SU-DHL-6 (cell line): ENCODE data around the gene COL27A1.

Experiments
- H2AFZ ChIP-seq: fragments of 200-600 bp; sonication (generic); 2 replicates; pipeline ENCODE4 v1.6.1; 2014; ENCODE audit warnings: low read depth, mild to moderate bottlenecking, moderate library complexity, mixed read lengths, antibody characterized with exemption, low read length; ENCODE audit not compliant: severe bottlenecking
- H3F3A ChIP-seq: fragments of 200-600 bp; shearing (Covaris generic); 2 replicates; pipeline ENCODE4 v1.6.0; 2016; ENCODE audit warnings: antibody characterized with exemption, mild to moderate bottlenecking; ENCODE audit not compliant: insufficient read depth
- H3K27ac ChIP-seq: fragments of 200-600 bp; sonication (generic); 2 replicates; pipeline ENCODE4 v1.5.1; 2016; ENCODE audit warnings: low read depth, mild to moderate bottlenecking, low read length, moderate library complexity, mixed read lengths
- H3K27me3 ChIP-seq: fragments of 200-600 bp; sonication (generic), shearing (Covaris generic); 2 replicates; pipeline ENCODE4 v1.6.0; 2014; ENCODE audit warnings: mild to moderate bottlenecking, low read length
- H3K36me3 ChIP-seq: fragments of 200-600 bp; sonication (generic); 2 replicates; pipeline ENCODE4 v1.6.1; 2014; ENCODE audit warnings: mild to moderate bottlenecking, low read length, mixed read lengths
- H3K4me2 ChIP-seq: fragments of 300-600, 200-600 bp; shearing (Covaris generic), sonication (generic); 2 replicates; pipeline ENCODE4 v1.6.0; 2014; ENCODE audit warnings: low read length, low read depth, mild to moderate bottlenecking; ENCODE audit not compliant: poor library complexity, severe bottlenecking
- H3K4me3 ChIP-seq: fragments of 200-600 bp; sonication (generic); 2 replicates; pipeline ENCODE4 v1.5.1; 2014; ENCODE audit warnings: antibody characterized with exemption, low read length, mild to moderate bottlenecking, mixed read lengths; ENCODE audit not compliant: insufficient read depth, poor library complexity, severe bottlenecking
- H3K79me2 ChIP-seq: fragments of 200-600 bp; sonication (generic); 2 replicates; pipeline ENCODE4 v1.6.1; 2014; ENCODE audit warnings: mild to moderate bottlenecking, low read length, moderate library complexity; ENCODE audit not compliant: insufficient read depth
- H3K9ac ChIP-seq: fragments of 200-600 bp; sonication (generic); 2 replicates; pipeline ENCODE4 v1.7.0; 2014; ENCODE audit warnings: mild to moderate bottlenecking, low read length
- H3K9me2 ChIP-seq: fragments of 200-600 bp; sonication (generic); replicated peaks from 2 replicates; pipeline ENCODE4 v1.6.1; 2014; ENCODE audit warnings: low read length; ENCODE audit not compliant: insufficient read depth
- H3K9me3 ChIP-seq: fragments of 200-600 bp; sonication (generic); 2 replicates; pipeline ENCODE4 v1.6.1; 2014; ENCODE audit warnings: low read length, mixed read lengths; ENCODE audit not compliant: insufficient read depth
- H4K20me1 ChIP-seq: fragments of 200-600 bp; sonication (generic); 2 replicates; pipeline ENCODE4 v1.6.1; 2014; ENCODE audit warnings: low read depth, mild to moderate bottlenecking, antibody characterized with exemption, low read length, moderate library complexity, mixed read lengths
- EZH2phosphoT487 ChIP-seq: fragments of 200-600 bp; sonication (generic), shearing (Covaris generic); conservative IDR thresholded peaks from 2 replicates; pipeline ENCODE4 v1.6.1; 2018; ENCODE audit warnings: mild to moderate bottlenecking, antibody characterized with exemption, low read length, moderate library complexity, mixed read lengths
- TF ChIP-seq, protein P1 (sequence below): fragments of 200-600 bp; sonication (generic); IDR thresholded peaks from one replicate; pipeline ENCODE4 v1.5.1; 2017; ENCODE audit warnings: antibody characterized with exemption, mild to moderate bottlenecking, low read length, moderate library complexity; ENCODE audit not compliant: insufficient read depth, poor library complexity, severe bottlenecking

The COL27A1 gene

DNA sequence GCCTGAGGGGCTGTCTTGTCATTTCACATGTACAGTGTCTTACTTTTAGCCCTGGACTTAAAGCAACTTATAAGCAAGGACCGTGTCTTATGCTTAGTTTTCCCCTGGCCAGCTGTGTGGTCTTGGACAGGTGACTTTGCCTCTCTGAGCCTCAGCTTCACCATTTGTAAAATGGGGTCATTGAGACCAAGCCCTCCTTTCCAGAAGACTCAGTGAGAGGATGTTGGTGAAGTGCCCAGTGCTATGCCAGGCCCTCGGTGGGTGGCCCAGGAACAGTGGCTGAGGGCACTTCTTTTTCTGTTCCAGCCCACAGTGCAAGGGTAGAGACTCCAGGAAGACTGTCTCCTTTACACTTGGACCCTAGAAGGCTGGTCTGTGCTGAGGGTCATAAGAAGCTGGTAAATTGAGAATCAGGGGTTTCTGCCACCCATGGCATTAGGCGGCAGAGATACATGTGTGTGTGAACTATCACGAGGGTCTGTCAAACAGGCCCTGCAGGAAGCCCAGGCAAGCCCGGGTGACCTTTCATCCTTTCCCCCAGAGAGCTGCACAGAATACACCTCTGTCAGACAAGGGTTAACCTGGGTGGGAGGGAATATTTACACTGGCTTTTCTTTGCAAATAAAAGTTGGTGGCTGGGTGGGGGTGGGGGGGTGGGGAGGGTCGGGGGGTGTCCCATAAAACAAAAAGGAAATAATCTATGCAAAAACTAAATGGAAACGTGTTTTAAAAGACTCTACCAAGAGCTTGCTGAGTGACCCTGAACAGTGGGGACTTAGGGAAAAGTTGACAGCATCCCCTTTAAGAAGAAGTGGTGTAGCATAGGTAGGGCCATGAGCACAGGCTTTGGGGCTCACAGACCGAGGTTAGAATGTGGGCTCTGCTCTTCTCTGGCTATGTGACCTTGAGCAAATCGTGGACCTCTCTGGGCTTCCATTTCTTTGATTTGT is 35.8 kb upstream of the COL27A1 start:
- H3K4me3 ChIP-seq: no peak overlapping the region
- H3K9ac ChIP-seq: no peak overlapping the region
- no peaks in the 10 kb centered on the region for H3F3A ChIP-seq
- TF ChIP-seq, protein P1, sequence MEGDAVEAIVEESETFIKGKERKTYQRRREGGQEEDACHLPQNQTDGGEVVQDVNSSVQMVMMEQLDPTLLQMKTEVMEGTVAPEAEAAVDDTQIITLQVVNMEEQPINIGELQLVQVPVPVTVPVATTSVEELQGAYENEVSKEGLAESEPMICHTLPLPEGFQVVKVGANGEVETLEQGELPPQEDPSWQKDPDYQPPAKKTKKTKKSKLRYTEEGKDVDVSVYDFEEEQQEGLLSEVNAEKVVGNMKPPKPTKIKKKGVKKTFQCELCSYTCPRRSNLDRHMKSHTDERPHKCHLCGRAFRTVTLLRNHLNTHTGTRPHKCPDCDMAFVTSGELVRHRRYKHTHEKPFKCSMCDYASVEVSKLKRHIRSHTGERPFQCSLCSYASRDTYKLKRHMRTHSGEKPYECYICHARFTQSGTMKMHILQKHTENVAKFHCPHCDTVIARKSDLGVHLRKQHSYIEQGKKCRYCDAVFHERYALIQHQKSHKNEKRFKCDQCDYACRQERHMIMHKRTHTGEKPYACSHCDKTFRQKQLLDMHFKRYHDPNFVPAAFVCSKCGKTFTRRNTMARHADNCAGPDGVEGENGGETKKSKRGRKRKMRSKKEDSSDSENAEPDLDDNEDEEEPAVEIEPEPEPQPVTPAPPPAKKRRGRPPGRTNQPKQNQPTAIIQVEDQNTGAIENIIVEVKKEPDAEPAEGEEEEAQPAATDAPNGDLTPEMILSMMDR: no peak
- no peak for TF ChIP-seq EZH2phosphoT487
- H3K36me3 ChIP-seq: no peaks in the 10 kb centered on the region
- H3K27me3 ChIP-seq: no peaks in the 10 kb centered on the region
- no peak overlapping the region for H3K27ac ChIP-seq
- H2AFZ ChIP-seq: no peak overlapping the region
- H3K4me2 ChIP-seq: no peak overlapping the region
- H3K79me2 ChIP-seq: no peaks in the 10 kb centered on the region
- no peaks in the 10 kb centered on the region for H4K20me1 ChIP-seq
- H3K9me2 ChIP-seq: no peaks in the 10 kb centered on the region
- no peaks in the 10 kb centered on the region for H3K9me3 ChIP-seq

DNA sequence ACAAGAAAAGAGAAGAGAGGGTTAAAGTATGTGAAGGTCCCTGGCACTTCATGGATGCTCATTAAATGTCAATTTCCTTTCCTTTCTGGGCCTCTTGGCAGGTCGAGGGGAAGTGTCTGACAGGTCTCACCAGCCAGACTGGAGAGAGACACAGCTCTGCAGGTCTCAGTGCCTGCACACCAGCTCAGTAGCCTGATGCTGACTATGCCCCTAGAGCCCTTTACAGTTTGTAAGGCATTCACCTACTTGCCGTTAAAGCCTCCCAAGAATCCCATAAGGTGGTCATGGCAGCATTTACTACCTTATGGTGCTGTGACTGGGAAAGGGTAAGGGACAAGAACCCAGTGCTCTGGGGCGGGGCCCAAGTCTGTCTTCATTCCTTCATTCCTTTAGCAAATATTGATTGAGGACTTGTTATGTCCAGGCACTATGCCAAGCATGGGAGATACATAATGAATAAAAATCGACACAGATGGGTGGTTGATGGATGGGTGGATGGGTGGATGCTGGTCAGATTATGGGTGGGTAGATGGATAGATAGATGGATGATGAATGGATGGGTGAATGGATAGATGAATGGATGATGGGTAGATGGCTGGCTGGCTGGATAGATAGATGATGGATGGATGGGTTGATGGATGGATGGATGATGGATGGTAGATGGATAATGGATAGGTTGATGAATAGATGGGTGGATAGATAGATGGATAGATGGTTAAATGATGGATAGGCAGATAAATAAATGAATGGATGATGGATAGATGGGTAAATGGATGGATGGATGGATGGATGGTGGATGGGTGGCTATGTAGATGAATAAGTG is 34.9 kb upstream of the COL27A1 start:
- Histone ChIP-seq H3K9ac (no peak overlapping the region), H3K9me3 (no peaks in the 10 kb centered on the region), H3K36me3 (no peaks in the 10 kb centered on the region), H4K20me1 (no peaks in the 10 kb centered on the region), H3K27me3 (no peaks in the 10 kb centered on the region), H3K27ac (no peak overlapping the region), H3K79me2 (no peaks in the 10 kb centered on the region), H2AFZ (no peak overlapping the region), H3K4me2 (no peak overlapping the region), H3K4me3 (no peak overlapping the region), H3F3A (no peaks in the 10 kb centered on the region), H3K9me2 (no peaks in the 10 kb centered on the region)
- TF ChIP-seq, protein P1: no peak
- TF ChIP-seq EZH2phosphoT487: no peak

DNA sequence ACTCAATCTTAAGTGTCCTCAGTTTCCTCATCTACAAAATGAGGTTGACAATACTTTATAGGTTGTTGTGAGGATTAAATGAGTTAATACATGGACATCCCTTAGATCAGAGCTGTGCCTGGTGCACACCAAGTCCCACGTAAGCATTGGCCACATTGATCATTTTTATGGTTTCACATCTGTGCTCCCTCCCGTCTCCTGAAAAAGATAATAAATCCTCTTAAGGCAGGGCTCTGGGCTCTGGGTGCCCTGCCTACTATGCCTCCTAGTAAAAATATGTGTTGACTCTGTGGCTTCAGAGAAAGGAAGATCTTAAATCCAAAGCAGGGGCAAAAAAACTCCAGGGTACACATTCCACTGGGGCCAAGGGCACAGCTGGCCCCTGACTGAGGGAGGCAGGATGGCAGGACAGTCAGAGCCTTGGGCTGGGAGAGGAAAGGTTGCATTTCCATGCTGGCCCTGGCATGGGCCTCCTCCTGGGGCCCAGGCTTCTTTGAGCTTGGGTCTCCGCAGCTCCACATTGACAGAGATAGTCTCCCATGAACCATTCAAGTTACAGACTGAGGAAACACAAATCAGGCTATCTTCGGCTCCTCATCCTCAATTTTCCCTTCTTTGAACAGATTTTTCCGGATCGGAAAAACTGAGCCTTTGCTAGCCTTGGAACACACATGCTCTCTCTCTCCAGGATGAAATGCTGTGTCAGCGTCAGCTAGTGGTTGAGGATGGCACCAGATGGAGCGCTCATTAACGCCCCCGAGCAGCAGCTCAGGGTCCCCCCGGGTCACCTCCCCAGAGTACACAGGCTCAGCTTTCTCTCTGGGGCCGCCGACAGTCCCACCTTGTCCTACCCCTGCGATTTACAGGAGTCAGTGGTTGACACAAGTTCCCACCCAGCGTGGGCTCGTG is 33.9 kb upstream of the COL27A1 start:
- H2AFZ ChIP-seq: no peak overlapping the region
- H3K9me3 ChIP-seq: no peaks in the 10 kb centered on the region
- no peak overlapping the region for H3K4me3 ChIP-seq
- H3K27ac ChIP-seq: no peak overlapping the region
- H4K20me1 ChIP-seq: no peaks in the 10 kb centered on the region
- H3K27me3 ChIP-seq: no peaks in the 10 kb centered on the region
- no peaks in the 10 kb centered on the region for H3K36me3 ChIP-seq
- no peak overlapping the region for H3K9ac ChIP-seq
- no peaks in the 10 kb centered on the region for H3F3A ChIP-seq
- no peaks in the 10 kb centered on the region for H3K79me2 ChIP-seq
- H3K9me2 ChIP-seq: no peaks in the 10 kb centered on the region
- TF ChIP-seq EZH2phosphoT487: no peak
- TF ChIP-seq, protein P1: no peak
- no peak overlapping the region for H3K4me2 ChIP-seq
